HCT116 (cell line): ENCODE measurements around the gene INSL3.

Source experiments
- EGR1 ChIP-seq: IDR thresholded peaks from 2 replicates; pipeline ENCODE4 v1.6.1; 2012; ENCODE audit warnings: low read depth
- EZH2 ChIP-seq: fragments of 200-600 bp; sonication (generic); IDR thresholded peaks from 2 replicates; pipeline ENCODE4 v1.6.1; 2017; ENCODE audit warnings: antibody characterized with exemption, mixed run types
- EZH2phosphoT487 ChIP-seq: fragments of 200-600 bp; IDR thresholded peaks from 2 replicates; pipeline ENCODE4 v1.6.1; 2018; ENCODE audit warnings: antibody characterized with exemption, borderline replicate concordance
- POLR2AphosphoS5 ChIP-seq: IDR thresholded peaks from 2 replicates; pipeline ENCODE4 v1.6.1; 2011; ENCODE audit warnings: mild to moderate bottlenecking, low read depth, low read length, moderate library complexity
- YY1 ChIP-seq: IDR thresholded peaks from 2 replicates; pipeline ENCODE4 v1.6.1; 2011; ENCODE audit warnings: low read length, low read depth, moderate library complexity, mild to moderate bottlenecking; ENCODE audit not compliant: insufficient replicate concordance; ENCODE audit errors: extremely low read depth
- ZNF274 ChIP-seq: fragments of 200-500 bp; sonication (Bioruptor generic); IDR thresholded peaks from 2 replicates; pipeline ENCODE4 v1.6.1; 2014; ENCODE audit warnings: mild to moderate bottlenecking, low read depth, low read length, inconsistent platforms
- TF ChIP-seq, protein P1 (sequence below), 3 experiments: fragments of 200-600 bp in 1 of 3; sonication (generic) in 1 of 3; IDR thresholded peaks in 2 of 3; conservative IDR thresholded peaks in 1 of 3; 2 replicates each; pipeline ENCODE4 v1.5.1; 2012 to 2017; ENCODE audit warnings: low read depth in 2 of 3, low read length in 2 of 3, antibody characterized with exemption in 1 of 3, borderline replicate concordance in 1 of 3, control low read depth in 1 of 3, mild to moderate bottlenecking in 1 of 3, mixed read lengths in 1 of 3, mixed run types in 1 of 3, moderate library complexity in 1 of 3; ENCODE audit not compliant: insufficient read depth in 1 of 3

DNA sequence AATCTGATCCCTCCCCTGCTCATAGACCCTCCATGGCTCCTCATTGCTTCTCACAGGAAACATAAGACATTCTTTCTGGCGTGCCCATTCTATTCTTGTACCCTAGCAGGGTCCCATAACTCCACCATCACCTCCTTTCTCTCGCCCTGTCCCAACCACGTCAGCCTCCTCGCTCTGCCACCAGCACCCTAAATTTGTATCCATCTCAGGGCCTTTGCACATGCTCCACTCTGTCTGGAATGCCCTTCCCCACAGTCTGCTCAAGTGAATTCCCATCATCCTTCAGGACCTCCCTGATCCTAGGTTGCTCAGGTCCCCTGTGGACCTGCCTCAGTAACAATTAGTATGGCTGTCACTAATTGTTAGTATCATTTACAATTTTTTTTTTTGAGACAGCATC, 15.9 kb downstream of the INSL3 start:
- TF ChIP-seq ZNF274, result no peak
- TF ChIP-seq EZH2, result no peak
- TF ChIP-seq, protein P1, sequence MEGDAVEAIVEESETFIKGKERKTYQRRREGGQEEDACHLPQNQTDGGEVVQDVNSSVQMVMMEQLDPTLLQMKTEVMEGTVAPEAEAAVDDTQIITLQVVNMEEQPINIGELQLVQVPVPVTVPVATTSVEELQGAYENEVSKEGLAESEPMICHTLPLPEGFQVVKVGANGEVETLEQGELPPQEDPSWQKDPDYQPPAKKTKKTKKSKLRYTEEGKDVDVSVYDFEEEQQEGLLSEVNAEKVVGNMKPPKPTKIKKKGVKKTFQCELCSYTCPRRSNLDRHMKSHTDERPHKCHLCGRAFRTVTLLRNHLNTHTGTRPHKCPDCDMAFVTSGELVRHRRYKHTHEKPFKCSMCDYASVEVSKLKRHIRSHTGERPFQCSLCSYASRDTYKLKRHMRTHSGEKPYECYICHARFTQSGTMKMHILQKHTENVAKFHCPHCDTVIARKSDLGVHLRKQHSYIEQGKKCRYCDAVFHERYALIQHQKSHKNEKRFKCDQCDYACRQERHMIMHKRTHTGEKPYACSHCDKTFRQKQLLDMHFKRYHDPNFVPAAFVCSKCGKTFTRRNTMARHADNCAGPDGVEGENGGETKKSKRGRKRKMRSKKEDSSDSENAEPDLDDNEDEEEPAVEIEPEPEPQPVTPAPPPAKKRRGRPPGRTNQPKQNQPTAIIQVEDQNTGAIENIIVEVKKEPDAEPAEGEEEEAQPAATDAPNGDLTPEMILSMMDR (IDR thresholded peaks at IDR 0.05 in 2 of 3, conservative IDR thresholded peaks at IDR 0.05 in 1 of 3; ENCODE audit: borderline replicate concordance in 1 of 3, insufficient read depth in 1 of 3, low read depth in 2 of 3, low read length in 2 of 3), result no peak
- no peak for TF ChIP-seq EZH2phosphoT487
- no peak for TF ChIP-seq POLR2AphosphoS5
- no peak for TF ChIP-seq YY1
- no peak for TF ChIP-seq EGR1
